PFSK-1 (cell line): ENCODE data around the gene ARSG.

Experiments used
- FOXP2 ChIP-seq: optimal IDR thresholded peaks from 2 replicates; pipeline ENCODE3; 2011; ENCODE audit warnings: borderline replicate concordance, control low read depth, inconsistent platforms; ENCODE audit not compliant: insufficient read depth; ENCODE audit errors: extremely low read length, extremely low read depth
- POLR2AphosphoS5 ChIP-seq: IDR thresholded peaks from 2 replicates; pipeline ENCODE4 v1.6.1; 2012; ENCODE audit warnings: low read depth, mild to moderate bottlenecking, control low read depth, low read length, moderate library complexity
- REST ChIP-seq, 2 experiments: IDR thresholded peaks; 2 replicates each; pipeline versions ENCODE4 v1.6.1 to v1.8.0; 2011 to 2012; ENCODE audit warnings: low read depth in 2 of 2, low read length in 2 of 2, control low read depth in 1 of 2, inconsistent platforms in 1 of 2, mild to moderate bottlenecking in 1 of 2, moderate library complexity in 1 of 2; ENCODE audit not compliant: insufficient read depth in 1 of 2
- SIN3A ChIP-seq: IDR thresholded peaks from 2 replicates; pipeline ENCODE4 v1.6.1; 2012; ENCODE audit warnings: mild to moderate bottlenecking, low read length, moderate library complexity, borderline replicate concordance; ENCODE audit not compliant: insufficient read depth
- TAF1 ChIP-seq: IDR thresholded peaks from 2 replicates; pipeline ENCODE4 v1.6.1; 2012; ENCODE audit warnings: low read length, control low read depth, borderline replicate concordance; ENCODE audit not compliant: insufficient read depth

Gene ARSG

DNA sequence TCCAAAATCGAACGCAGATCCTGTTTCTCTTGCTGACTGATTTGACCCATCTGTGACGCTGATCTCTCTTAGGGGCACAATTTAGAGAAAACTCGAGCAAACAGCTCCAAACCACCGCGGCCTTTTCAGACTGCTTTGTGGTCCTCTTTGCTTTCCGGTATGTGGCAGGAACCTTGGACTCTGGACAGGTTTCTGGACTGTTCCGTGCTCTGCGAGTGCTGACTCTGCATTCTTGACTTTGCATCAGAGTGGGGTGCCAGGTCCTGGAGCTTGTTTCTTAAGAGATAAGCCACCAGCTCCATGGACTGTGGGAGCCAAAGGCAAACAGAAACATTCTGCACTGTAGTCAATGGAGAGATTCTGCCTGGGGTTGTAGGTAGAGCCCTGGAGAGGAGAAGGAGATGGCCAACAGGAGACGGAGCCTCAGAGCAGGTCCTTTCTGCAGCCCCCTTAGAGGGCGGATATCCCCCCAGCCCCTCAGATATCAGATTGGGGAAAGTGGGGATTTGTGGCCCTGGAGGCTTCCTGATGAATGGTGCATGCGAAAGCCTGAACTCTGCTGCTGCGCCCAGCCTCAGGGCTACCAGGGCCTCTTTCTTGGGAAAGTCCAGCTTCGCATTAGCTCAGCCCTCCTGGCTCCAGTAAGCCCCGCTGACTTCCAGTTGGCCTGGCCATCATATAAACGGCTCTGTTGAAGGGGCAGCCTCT lies 100.4 kb downstream of the ARSG start:
- TF ChIP-seq FOXP2: no peak
- TF ChIP-seq REST (IDR thresholded peaks at IDR 0.05; ENCODE audit: insufficient read depth in 1 of 2, low read depth in 2 of 2, low read length in 2 of 2): no peak
- no peak for TF ChIP-seq POLR2AphosphoS5
- no peak for TF ChIP-seq SIN3A
- no peak for TF ChIP-seq TAF1

- TF ChIP-seq REST (IDR thresholded peaks at IDR 0.05; ENCODE audit: insufficient read depth in 1 of 2, low read depth in 2 of 2, low read length in 2 of 2): no peak
- TF ChIP-seq POLR2AphosphoS5: no peak
- no peak for TF ChIP-seq TAF1
- TF ChIP-seq FOXP2: no peak
Observed at GRCh38 chr17:68394608-68395331, 103.5 kb downstream of the ARSG start.

GRCh38 chr17:68396226-68397107 lies 105.2 kb downstream of the ARSG start:
- TF ChIP-seq SIN3A (no peak), POLR2AphosphoS5 (no peak), FOXP2 (no peak), REST (IDR thresholded peaks at IDR 0.05; ENCODE audit: insufficient read depth in 1 of 2, low read depth in 2 of 2, low read length in 2 of 2) (no peak), TAF1 (no peak)

GRCh38 chr17:68397108-68397536 lies 105.8 kb downstream of the ARSG start:
- no peak for TF ChIP-seq TAF1
- TF ChIP-seq FOXP2: no peak
- TF ChIP-seq REST (IDR thresholded peaks at IDR 0.05; ENCODE audit: insufficient read depth in 1 of 2, low read depth in 2 of 2, low read length in 2 of 2): no peak
- TF ChIP-seq POLR2AphosphoS5: no peak
- TF ChIP-seq SIN3A: no peak
